CD14-positive monocyte (primary cell): ENCODE data around the gene TOR1A. TPM values are rescaled to one million over a fixed set of nuclear protein-coding genes. Genes with fewer than 3 reads are reported as not detected.

Source experiments
- DNase-seq, 3 donors: peaks; one replicate each; pipeline ENCODE4 v3.0.0-alpha.2; 2011 to 2022
- H2AFZ ChIP-seq: 2 replicates; pipeline ENCODE4 v1.6.0; 2012; ENCODE audit warnings: mild to moderate bottlenecking, low read depth, low read length, inconsistent platforms; ENCODE audit not compliant: insufficient read depth, poor library complexity, severe bottlenecking
- H3K27ac ChIP-seq, 2 donors: 1 replicate in 1 of 2; 2 replicates in 1 of 2; pipeline ENCODE4 v1.5.1; 2012 to 2013; ENCODE audit warnings: low read length in 2 of 2, control low read depth in 1 of 2, inconsistent platforms in 1 of 2, low read depth in 1 of 2, mild to moderate bottlenecking in 1 of 2
- H3K27me3 ChIP-seq, 2 donors: one replicate each; pipeline versions ENCODE4 v1.6.0 to v1.6.1; 2011 to 2013; ENCODE audit warnings: low read length in 2 of 2; ENCODE audit not compliant: control insufficient read depth in 2 of 2, insufficient read depth in 2 of 2
- H3K36me3 ChIP-seq, 2 donors: replicated peaks in 1 of 2; 1 replicate in 1 of 2; 2 replicates in 1 of 2; pipeline versions ENCODE4 v1.5.1 to v1.6.1; 2012 to 2013; ENCODE audit warnings: low read length in 2 of 2, control low read depth in 1 of 2, inconsistent platforms in 1 of 2, mild to moderate bottlenecking in 1 of 2; ENCODE audit not compliant: insufficient read depth in 2 of 2, control insufficient read depth in 1 of 2
- H3K4me1 ChIP-seq, 2 donors: 1 replicate in 1 of 2; 2 replicates in 1 of 2; pipeline versions ENCODE4 v1.5.1 to v1.6.1; 2012 to 2013; ENCODE audit warnings: low read length in 2 of 2, control low read depth in 1 of 2, inconsistent platforms in 1 of 2, mild to moderate bottlenecking in 1 of 2, moderate library complexity in 1 of 2; ENCODE audit not compliant: insufficient read depth in 2 of 2, control insufficient read depth in 1 of 2
- H3K4me2 ChIP-seq: replicated peaks from 2 replicates; pipeline ENCODE3; 2012; ENCODE audit warnings: low read length, moderate library complexity, mild to moderate bottlenecking; ENCODE audit not compliant: poor library complexity, severe bottlenecking; ENCODE audit errors: extremely low read depth
- H3K4me3 ChIP-seq, 3 experiments: fragments of 200-600 bp in 1 of 3; sonication (generic) in 1 of 3; replicated peaks in 1 of 3; 1 replicate in 2 of 3; 2 replicates in 1 of 3; pipeline ENCODE4 v1.5.1; 2011 to 2013; ENCODE audit warnings: low read length in 3 of 3, mild to moderate bottlenecking in 3 of 3, control low read depth in 2 of 3, low read depth in 2 of 3, inconsistent platforms in 1 of 3, moderate library complexity in 1 of 3
- H3K79me2 ChIP-seq: 2 replicates; pipeline ENCODE4 v1.6.0; 2012; ENCODE audit warnings: mild to moderate bottlenecking, control low read depth, inconsistent platforms, low read length, moderate library complexity; ENCODE audit not compliant: insufficient read depth
- H3K9ac ChIP-seq: 2 replicates; pipeline ENCODE4 v1.6.0; 2017; ENCODE audit warnings: low read length, mild to moderate bottlenecking; ENCODE audit not compliant: insufficient read depth, poor library complexity, severe bottlenecking
- H3K9me3 ChIP-seq, 2 donors: replicated peaks in 1 of 2; 1 replicate in 1 of 2; 2 replicates in 1 of 2; pipeline versions ENCODE4 v1.5.1 to v1.6.1; 2012 to 2013; ENCODE audit warnings: low read length in 2 of 2, control low read depth in 1 of 2; ENCODE audit not compliant: control insufficient read depth in 1 of 2, insufficient read depth in 1 of 2
- H4K20me1 ChIP-seq: 2 replicates; pipeline ENCODE4 v1.6.0; 2012; ENCODE audit warnings: mild to moderate bottlenecking, low read length, control low read depth, moderate library complexity; ENCODE audit not compliant: insufficient read depth
- H3K27ac Mint-ChIP-seq, 7 donors: one replicate each; pipeline ENCODE4 v1.8.0; 2020; ENCODE audit warnings: mild to moderate bottlenecking in 7 of 7, mixed read lengths in 7 of 7, moderate library complexity in 6 of 7, inconsistent platforms in 2 of 7
- H3K27me3 Mint-ChIP-seq, 3 donors: one replicate each; pipeline ENCODE4 v1.8.0; 2021 to 2022; ENCODE audit warnings: low read depth in 3 of 3, mild to moderate bottlenecking in 3 of 3, mixed read lengths in 3 of 3, moderate library complexity in 3 of 3, inconsistent platforms in 1 of 3
- H3K36me3 Mint-ChIP-seq, 2 donors: one replicate each; pipeline ENCODE4 v1.8.0; 2020; ENCODE audit warnings: mixed read lengths in 2 of 2, inconsistent platforms in 1 of 2, mild to moderate bottlenecking in 1 of 2
- H3K4me1 Mint-ChIP-seq: one replicate; pipeline ENCODE4 v1.8.0; 2020; ENCODE audit warnings: mild to moderate bottlenecking, mixed read lengths
- H3K4me3 Mint-ChIP-seq, 2 donors: one replicate each; pipeline ENCODE4 v1.8.0; 2020; ENCODE audit warnings: mild to moderate bottlenecking in 2 of 2, mixed read lengths in 2 of 2, moderate library complexity in 1 of 2
- H3K9me3 Mint-ChIP-seq, 7 donors: one replicate each; pipeline ENCODE4 v1.8.0; 2020 to 2022; ENCODE audit warnings: mixed read lengths in 7 of 7, mild to moderate bottlenecking in 6 of 7, moderate library complexity in 6 of 7, inconsistent platforms in 2 of 7
- WGBS: methylation state at CpG from one replicate; pipeline ENCODE4 v1.1.5; 2013; ENCODE audit warnings: missing lambda C conversion rate; ENCODE audit not compliant: insufficient coverage; 5-methylcytosine and 5-hydroxymethylcytosine counted together
- intact Hi-C, 2 donors: fragments of 100-400 bp; cut with micrococcal nuclease; formaldehyde crosslinking; loops; one replicate each; pipeline versions ENCODE4 v1.15.0 to v1.15.1; 2023
- polyA plus RNA-seq, 3 donors: library from polyadenylated mRNA; depleted of rRNA in 1 of 3; unstranded in 2 of 3; stranded (reverse) in 1 of 3; fragments of 300-500 nt in 2 of 3; fragments of >200 nt in 1 of 3; fragmentation: Illumina TruSeq in 2 of 3; gene quantifications; 1 replicate in 2 of 3; 2 replicates in 1 of 3; pipeline ENCODE4 v1.2.3, GENCODE V29; 2012 to 2021
- small RNA-seq: library from RNA; depleted of rRNA; stranded (forward); fragments of <200 nt; gene quantifications from one replicate; pipeline ENCODE3, GENCODE V24; 2012; ENCODE audit warnings: low read depth; ENCODE audit not compliant: insufficient read length
- TF ChIP-seq, protein P1 (sequence below): fragments of 200-600 bp; IDR thresholded peaks from one replicate; pipeline ENCODE4 v1.8.0; 2022; ENCODE audit warnings: antibody characterized with exemption, mild to moderate bottlenecking

Gene TOR1A
- polyA plus RNA-seq, 3 donors: 41.2 to 95.3 (median 89.6) TPM

DNA sequence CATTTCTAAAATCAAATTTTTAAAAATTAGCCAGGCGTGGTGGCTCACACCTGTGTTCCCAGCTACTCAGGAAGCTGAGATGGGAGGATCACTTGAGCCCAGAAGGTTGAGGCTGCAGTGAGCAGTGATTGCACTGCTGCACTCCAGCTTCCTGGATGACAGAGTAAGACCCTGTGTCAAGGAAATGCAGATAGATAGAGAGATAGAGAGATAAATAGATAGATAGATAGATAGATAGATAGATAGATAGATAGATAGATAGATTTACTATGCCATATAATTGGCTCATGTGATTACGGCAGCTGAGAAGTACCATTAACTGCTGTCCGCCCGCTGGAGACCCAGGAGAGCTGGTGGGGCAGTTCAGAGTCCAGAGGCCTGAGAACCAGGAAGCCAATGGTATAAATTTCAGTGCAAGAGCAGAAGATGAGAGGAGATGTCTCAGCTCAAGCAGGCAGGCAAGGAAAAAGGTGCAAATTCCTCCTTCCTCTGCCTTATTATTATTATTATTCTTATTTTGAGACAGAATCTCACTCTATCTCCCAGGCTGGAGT is 58.1 kb downstream of the TOR1A start:
- Mint-ChIP-seq H3K4me1 (peaks cover 31% of the 10 kb centered on the region), H3K36me3 (peaks cover 2% of the 10 kb centered on the region in 2 donors), H3K9me3 (peaks cover 0 to 4% (median 1%) of the 10 kb centered on the region in 7 donors), H3K27ac (peak overlapping the region in 1 of 7 donors; percentile 63), H3K27me3 (peaks cover 0 to 11% (median 0%) of the 10 kb centered on the region in 3 donors), H3K4me3 (no peak overlapping the region)
- H3K27me3 ChIP-seq: no peaks in the 10 kb centered on the region
- no peak overlapping the region for H2AFZ ChIP-seq
- DNase-seq: no peak
- no peaks in the 10 kb centered on the region for H4K20me1 ChIP-seq
- H3K4me3 ChIP-seq: no peak overlapping the region
- peaks cover 21 to 28% of the 10 kb centered on the region in 2 donors for H3K4me1 ChIP-seq
- no peak overlapping the region for H3K27ac ChIP-seq
- H3K9me3 ChIP-seq: no peaks in the 10 kb centered on the region
- H3K79me2 ChIP-seq: no peaks in the 10 kb centered on the region
- 100% methylated on average over 2 of the region's 4 CpGs for WGBS
- intact Hi-C loops: no loop called here
- H3K4me2 ChIP-seq: no peak overlapping the region
- H3K9ac ChIP-seq: no peak overlapping the region
- TF ChIP-seq, protein P1, sequence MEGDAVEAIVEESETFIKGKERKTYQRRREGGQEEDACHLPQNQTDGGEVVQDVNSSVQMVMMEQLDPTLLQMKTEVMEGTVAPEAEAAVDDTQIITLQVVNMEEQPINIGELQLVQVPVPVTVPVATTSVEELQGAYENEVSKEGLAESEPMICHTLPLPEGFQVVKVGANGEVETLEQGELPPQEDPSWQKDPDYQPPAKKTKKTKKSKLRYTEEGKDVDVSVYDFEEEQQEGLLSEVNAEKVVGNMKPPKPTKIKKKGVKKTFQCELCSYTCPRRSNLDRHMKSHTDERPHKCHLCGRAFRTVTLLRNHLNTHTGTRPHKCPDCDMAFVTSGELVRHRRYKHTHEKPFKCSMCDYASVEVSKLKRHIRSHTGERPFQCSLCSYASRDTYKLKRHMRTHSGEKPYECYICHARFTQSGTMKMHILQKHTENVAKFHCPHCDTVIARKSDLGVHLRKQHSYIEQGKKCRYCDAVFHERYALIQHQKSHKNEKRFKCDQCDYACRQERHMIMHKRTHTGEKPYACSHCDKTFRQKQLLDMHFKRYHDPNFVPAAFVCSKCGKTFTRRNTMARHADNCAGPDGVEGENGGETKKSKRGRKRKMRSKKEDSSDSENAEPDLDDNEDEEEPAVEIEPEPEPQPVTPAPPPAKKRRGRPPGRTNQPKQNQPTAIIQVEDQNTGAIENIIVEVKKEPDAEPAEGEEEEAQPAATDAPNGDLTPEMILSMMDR: no peak
- H3K36me3 ChIP-seq: no peaks in the 10 kb centered on the region

DNA sequence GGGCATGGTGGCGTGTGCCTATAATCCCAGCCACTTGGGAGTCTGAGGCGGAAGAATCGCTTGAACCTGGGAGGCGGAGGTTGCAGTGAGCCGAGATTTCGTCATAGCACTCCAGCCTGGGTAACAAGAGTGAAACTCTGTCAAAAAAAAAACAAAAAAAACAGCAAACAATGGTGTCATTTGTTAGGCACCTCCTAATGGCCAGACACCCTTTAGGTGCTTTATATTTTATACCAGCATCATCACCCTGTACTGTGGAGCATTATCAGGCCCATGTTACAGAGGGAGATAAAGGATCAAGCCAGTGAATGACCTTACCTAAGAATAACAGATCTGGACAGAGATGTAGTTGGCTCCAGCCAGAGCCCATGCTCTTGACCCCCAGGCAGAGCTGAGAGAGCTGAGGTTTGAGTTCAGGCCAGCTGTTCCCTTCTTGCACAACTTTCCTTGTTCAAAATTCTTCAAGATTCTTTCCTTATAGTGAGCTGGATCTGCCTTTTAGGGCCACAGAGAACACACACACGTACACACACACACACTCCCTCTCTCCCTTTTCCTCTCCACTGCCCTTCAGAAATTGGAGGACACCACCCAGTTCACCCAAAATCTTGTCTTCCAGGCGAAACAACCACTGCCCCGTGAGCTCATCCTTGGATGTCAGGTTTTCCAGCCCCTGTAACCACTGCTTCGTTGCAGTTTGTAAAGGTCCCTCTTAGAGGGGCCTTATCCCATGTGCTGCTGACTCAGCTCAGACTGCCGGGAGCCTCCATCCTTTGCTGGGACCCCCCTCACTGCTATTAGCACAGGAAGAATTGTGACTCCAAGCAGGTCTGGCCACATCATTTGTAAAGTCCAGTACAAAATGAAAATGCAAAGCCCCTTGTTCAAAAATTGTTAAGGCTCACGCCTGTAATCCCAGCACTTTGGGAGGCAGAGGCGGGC is 60.7 kb downstream of the TOR1A start:
- Histone ChIP-seq H3K27me3 (no peaks in the 10 kb centered on the region), H4K20me1 (no peaks in the 10 kb centered on the region), H3K4me3 (no peak overlapping the region), H3K79me2 (no peaks in the 10 kb centered on the region), H2AFZ (no peak overlapping the region), H3K36me3 (no peaks in the 10 kb centered on the region), H3K4me2 (peak overlapping the region; percentile 13), H3K27ac (peak overlapping the region; percentile 71 to 85), H3K9ac (peak overlapping the region; percentile 39), H3K9me3 (no peaks in the 10 kb centered on the region), H3K4me1 (peaks cover 23 to 42% of the 10 kb centered on the region in 2 donors)
- peak in 2 of 3 donors; percentile 51 to 53 for DNase-seq
- peaks cover 0 to 4% (median 1%) of the 10 kb centered on the region in 7 donors for H3K9me3 Mint-ChIP-seq
- intact Hi-C loops: loop anchor here (1.0 to 2.0 kb wide), 3 partner anchors 10 to 14 kb away; no protein-coding TSS in a partner anchor
- H3K36me3 Mint-ChIP-seq: peaks cover 2 to 7% of the 10 kb centered on the region in 2 donors
- peak overlapping the region; percentile 96 to 99 (median 98) for H3K27ac Mint-ChIP-seq
- TF ChIP-seq, protein P1: no peak
- H3K27me3 Mint-ChIP-seq: peaks cover 0 to 19% (median 3%) of the 10 kb centered on the region in 3 donors
- H3K4me3 Mint-ChIP-seq: peak overlapping the region in 1 of 2 donors; percentile 20
- H3K4me1 Mint-ChIP-seq: peaks cover 44% of the 10 kb centered on the region
- 67% methylated on average over 6 of the region's 13 CpGs for WGBS

Small RNA genes within 50 kb of the gene (small RNA-seq; reads per million reads assigned to genes)
- not detected for gene MIR6855

Other genes with a start within 250 kb of the TOR1A start
- not detected for gene C9orf50, start 203.0 kb downstream of the TOR1A start, polyA plus RNA-seq
- gene NTMT1, start 198.0 kb downstream of the TOR1A start, polyA plus RNA-seq: 10 to 100 TPM; 16.0 to 43.9 (median 28.2) TPM
- 10 to 100 TPM in 2 of 3 donors, 1 to 10 TPM in 1; 8.1 to 21.1 (median 10.1) TPM for gene ASB6, start 182.0 kb downstream of the TOR1A start, polyA plus RNA-seq
- gene PRRX2, start 158.5 kb downstream of the TOR1A start, polyA plus RNA-seq: not detected
- 1 to 10 TPM in 1 of 3 donors, under 1 TPM in 2; 0.29 to 1.8 (median 0.84) TPM for gene PTGES, start 71.1 kb downstream of the TOR1A start, polyA plus RNA-seq
- gene TOR1B, start 21.0 kb downstream of the TOR1A start, polyA plus RNA-seq: 10 to 100 TPM; 15.8 to 22.5 (median 18.0) TPM
- 10 to 100 TPM; 53.3 to 82.4 (median 65.5) TPM for gene C9orf78, start 11.1 kb upstream of the TOR1A start, polyA plus RNA-seq
- 10 to 100 TPM in 1 of 3 donors, 1 to 10 TPM in 2; 2.7 to 30.0 (median 5.2) TPM for gene USP20, start 11.3 kb upstream of the TOR1A start, polyA plus RNA-seq
- 10 to 100 TPM; 37.6 to 60.7 (median 51.4) TPM for gene FNBP1, start 219.1 kb upstream of the TOR1A start, polyA plus RNA-seq
- gene GPR107, start 229.8 kb upstream of the TOR1A start, polyA plus RNA-seq: 10 to 100 TPM in 1 of 3 donors, 1 to 10 TPM in 2; 6.0 to 22.6 (median 6.0) TPM